ENCODE measurements around the gene ZNF775.
"Not testable (repeated sequence)": the region's sequence is repeated elsewhere in the genome, so short reads cannot be mapped to it uniquely, and the experiment has no call there.

Gene ZNF775

GRCh38 chr7:150382123-150382843 is 3.2 kb downstream of the ZNF775 start:
- DNase-seq (ENCODE audit: low read depth in 3 of 3) = no peak

- no peak for DNase-seq (ENCODE audit: low read depth in 3 of 3)
Measured at GRCh38 chr7:150382844-150383225, 3.7 kb downstream of the ZNF775 start.

- DNase-seq (ENCODE audit: low read depth in 3 of 3) = no peak
Measured at GRCh38 chr7:150383710-150384397, 4.7 kb downstream of the ZNF775 start.

- DNase-seq (ENCODE audit: low read depth in 3 of 3) = no peak
Measured at GRCh38 chr7:150384406-150385301, 5.5 kb downstream of the ZNF775 start.

GRCh38 chr7:150385302-150385723 is 6.2 kb downstream of the ZNF775 start:
- no peak for DNase-seq (ENCODE audit: low read depth in 3 of 3)

- not testable (repeated sequence) for DNase-seq (ENCODE audit: low read depth in 3 of 3)
Measured at GRCh38 chr7:150385884-150386283, 6.8 kb downstream of the ZNF775 start.

GRCh38 chr7:150388306-150388705 is 9.2 kb downstream of the ZNF775 start:
- no peak for DNase-seq (ENCODE audit: low read depth in 3 of 3)

- DNase-seq (ENCODE audit: low read depth in 3 of 3) = no peak
Measured at GRCh38 chr7:150388709-150389531, 9.8 kb downstream of the ZNF775 start.

GRCh38 chr7:150389532-150389816 is 10.3 kb downstream of the ZNF775 start:
- no peak for DNase-seq (ENCODE audit: low read depth in 3 of 3)

- no peak for DNase-seq (ENCODE audit: low read depth in 3 of 3)
Measured at GRCh38 chr7:150390205-150390604, 11.1 kb downstream of the ZNF775 start.

- no peak for DNase-seq (ENCODE audit: low read depth in 3 of 3)
Measured at GRCh38 chr7:150393325-150393724, 14.2 kb downstream of the ZNF775 start.

GRCh38 chr7:150396426-150396825 is 17.3 kb downstream of the ZNF775 start:
- no peak for DNase-seq (ENCODE audit: low read depth in 3 of 3)

- no peak for DNase-seq (ENCODE audit: low read depth in 3 of 3)
Measured at GRCh38 chr7:150396851-150397260, 17.7 kb downstream of the ZNF775 start.

GRCh38 chr7:150397346-150398107 is 18.4 kb downstream of the ZNF775 start:
- no peak for DNase-seq (ENCODE audit: low read depth in 3 of 3)

GRCh38 chr7:150398108-150398964 is 19.2 kb downstream of the ZNF775 start:
- DNase-seq (ENCODE audit: low read depth in 3 of 3) = no peak

GRCh38 chr7:150398965-150399320 is 19.8 kb downstream of the ZNF775 start:
- DNase-seq (ENCODE audit: low read depth in 3 of 3) = no peak

- no peak for DNase-seq (ENCODE audit: low read depth in 3 of 3)
Measured at GRCh38 chr7:150399421-150400007, 20.4 kb downstream of the ZNF775 start.

- DNase-seq (ENCODE audit: low read depth in 3 of 3) = no peak
Measured at GRCh38 chr7:150400008-150400787, 21.1 kb downstream of the ZNF775 start.

All from stimulated activated CD4-positive, alpha-beta T cell treated with anti-CD3 and anti-CD28 coated beads, TNF-alpha, amount 100 ng/mL, for 4 hours (primary cell).